Measurements from ENCODE around the gene CERKL.

GRCh38 chr2:181677912-181678586 lies 21.1 kb upstream of the CERKL start:
- no peak for TF ChIP-seq CTCF (IDR thresholded peaks at IDR 0.05)
- TF ChIP-seq POLR2A (IDR thresholded peaks at IDR 0.05): no peak
